Endothelial cell of hepatic sinusoid (primary cell): ENCODE measurements around the gene GALNT17.
"Not testable (repeated sequence)": the region's sequence is repeated elsewhere in the genome, so short reads cannot be mapped to it uniquely, and the experiment has no call there.

Experiments
- in situ Hi-C: cut with HindIII; loops from 2 replicates; pipeline ENCODE4 v1.10.0; 2017; ENCODE audit warnings: low sequenced_read_pairs

GALNT17 gene

DNA sequence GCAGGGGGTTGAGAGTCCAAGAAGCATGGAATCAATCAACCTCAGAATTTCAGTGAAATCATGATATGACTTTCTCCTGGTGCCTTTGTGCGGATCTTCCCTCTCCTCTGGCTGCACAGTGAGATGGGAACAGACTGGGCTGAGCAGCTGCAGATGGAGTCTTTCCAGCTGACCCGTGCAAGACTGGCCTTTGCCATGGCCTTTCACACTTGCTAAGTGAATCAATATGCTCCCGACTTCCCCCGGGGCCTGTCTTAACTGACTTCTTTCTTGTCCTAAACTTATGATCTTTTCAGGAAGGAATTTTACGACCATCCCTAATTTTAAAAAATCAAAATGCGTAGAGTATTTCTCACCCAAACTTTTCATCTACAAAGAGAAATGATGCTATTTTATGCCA lies 469.9 kb downstream of the GALNT17 start:
- in situ Hi-C loops = no loop called here

- in situ Hi-C loops = no loop called here
Observed at GRCh38 chr7:71604818-71605414, 473.0 kb downstream of the GALNT17 start.

DNA sequence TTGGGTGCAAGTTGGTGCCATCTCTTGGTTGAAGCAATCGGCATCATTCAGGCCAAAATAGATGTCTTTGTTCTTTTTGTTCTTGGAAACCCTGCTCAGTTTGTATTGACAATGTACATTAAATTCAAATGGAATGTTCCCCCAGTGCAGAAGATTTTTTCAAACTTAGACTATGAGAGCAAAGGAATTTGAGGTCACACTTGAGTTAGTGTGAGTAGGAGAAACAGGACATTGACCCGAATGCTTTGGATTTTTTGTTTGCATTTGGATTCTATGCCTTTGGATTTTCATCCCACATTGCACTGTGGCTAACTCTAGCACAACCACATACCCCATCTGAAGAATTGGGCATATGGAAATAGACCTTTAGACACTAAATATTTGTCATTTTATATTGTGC lies 480.0 kb downstream of the GALNT17 start:
- in situ Hi-C loops = no loop called here

- in situ Hi-C loops = no loop called here
Observed at GRCh38 chr7:71612911-71613310, 481.0 kb downstream of the GALNT17 start.

GRCh38 chr7:71613313-71613712 lies 481.4 kb downstream of the GALNT17 start:
- in situ Hi-C loops = no loop called here

- in situ Hi-C loops = no loop called here
Observed at GRCh38 chr7:71615017-71615416, 483.1 kb downstream of the GALNT17 start.

- in situ Hi-C loops = no loop called here
Observed at GRCh38 chr7:71616217-71616616, 484.3 kb downstream of the GALNT17 start.

GRCh38 chr7:71618278-71618677 lies 486.3 kb downstream of the GALNT17 start:
- in situ Hi-C loops = no loop called here

GRCh38 chr7:71625545-71625944 lies 493.6 kb downstream of the GALNT17 start:
- in situ Hi-C loops = no loop called here

DNA sequence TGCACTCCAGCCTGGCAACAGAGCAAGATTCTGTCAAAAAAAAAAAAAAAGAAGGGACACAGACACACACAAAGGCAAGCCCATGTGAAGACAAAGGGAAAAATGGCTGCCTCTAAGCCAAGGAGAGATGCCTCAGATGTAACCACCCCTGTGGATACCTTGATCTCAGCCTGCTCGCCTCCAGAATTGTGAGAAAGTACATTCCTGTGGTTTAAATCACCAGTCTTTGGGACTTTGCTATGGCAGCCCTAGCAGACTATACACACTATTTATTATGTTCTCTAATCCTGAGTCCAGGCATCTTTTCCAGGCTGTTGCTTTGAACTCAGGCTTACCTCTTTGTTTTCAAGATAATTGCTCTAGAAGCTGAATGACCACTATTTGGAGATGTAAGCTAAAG lies 494.3 kb downstream of the GALNT17 start:
- in situ Hi-C loops = no loop called here

GRCh38 chr7:71627651-71628050 lies 495.7 kb downstream of the GALNT17 start:
- in situ Hi-C loops = no loop called here

DNA sequence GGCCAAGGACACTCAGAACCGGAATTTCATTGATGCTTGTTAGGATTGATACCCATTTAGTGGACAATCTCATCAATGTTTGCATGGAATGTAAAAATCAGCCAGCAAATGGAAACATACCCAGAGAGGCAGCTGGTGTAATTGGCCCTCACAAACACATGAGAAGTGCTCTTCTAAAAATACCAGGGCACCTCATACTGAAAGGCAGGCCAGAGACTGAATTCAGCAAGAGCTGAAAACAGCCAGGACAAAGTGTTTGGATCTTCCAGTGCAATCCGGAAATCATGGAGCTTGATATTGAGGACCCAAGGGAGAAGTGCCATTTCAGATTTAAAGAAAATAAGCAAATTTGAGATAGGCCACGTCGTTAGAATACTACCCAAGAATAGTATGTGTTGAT lies 498.6 kb downstream of the GALNT17 start:
- in situ Hi-C loops = no loop called here

DNA sequence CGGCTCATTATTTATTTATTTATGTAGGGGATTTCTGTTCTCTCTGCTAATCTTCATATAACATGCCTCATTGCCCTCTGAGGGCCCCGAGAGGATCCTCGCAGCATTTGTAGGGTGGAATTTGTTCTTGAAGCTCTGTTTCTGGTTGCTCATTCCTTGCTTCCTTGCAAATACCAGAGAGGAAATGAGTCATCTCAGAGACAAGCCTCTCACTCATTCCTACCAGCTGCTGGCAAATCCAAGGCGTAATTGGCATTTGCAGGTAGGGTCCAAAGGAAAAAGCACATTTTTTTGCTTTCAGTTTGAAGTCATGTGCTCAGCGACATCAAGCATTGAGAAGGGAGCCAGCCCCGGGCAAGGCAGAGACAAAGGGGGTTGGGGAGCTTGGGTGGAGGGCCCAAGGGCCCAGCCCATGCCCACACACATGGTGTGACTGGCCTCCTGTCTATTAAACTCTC lies 501.6 kb downstream of the GALNT17 start:
- in situ Hi-C loops = no loop called here

DNA sequence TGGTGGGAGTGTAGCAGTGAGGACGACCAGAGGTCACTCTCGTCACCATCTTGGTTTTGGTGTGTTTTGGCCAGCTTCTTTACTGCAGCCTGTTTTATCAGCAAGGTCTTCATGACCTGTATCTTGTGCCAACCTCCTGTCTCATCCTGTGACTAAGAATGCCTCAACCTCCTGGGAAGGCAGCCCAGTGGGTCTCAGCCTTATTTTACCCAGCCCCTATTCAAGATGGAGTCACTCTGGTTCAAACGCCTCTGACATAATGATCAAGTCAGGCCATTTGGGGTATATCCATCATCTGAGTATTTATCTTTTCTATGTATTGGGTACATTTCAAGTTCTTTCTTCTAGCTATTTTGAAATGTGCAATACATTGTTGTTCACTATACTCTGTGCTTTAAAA lies 503.9 kb downstream of the GALNT17 start:
- in situ Hi-C loops = not testable (repeated sequence)

GRCh38 chr7:71636329-71636728 lies 504.4 kb downstream of the GALNT17 start:
- in situ Hi-C loops = no loop called here

DNA sequence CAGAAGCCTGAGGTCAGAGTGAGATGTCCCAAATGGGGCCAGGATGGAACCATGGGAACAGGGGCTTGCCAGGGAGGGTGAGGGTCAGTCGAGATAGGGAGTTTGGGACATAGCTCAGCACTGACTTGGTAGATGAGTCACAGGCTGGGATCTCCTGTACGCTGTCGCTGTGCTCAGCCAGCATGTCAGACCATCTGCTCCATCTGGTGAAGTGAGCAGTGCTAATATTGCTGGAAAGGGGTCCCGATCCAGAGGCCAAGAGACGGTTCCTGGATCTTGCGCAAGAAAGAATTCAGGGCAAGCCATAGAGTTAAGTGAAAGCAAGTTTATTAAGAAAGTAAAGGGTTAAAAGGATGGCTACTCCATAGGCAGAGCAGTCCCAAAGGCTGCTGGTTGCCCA lies 505.6 kb downstream of the GALNT17 start:
- in situ Hi-C loops = no loop called here

DNA sequence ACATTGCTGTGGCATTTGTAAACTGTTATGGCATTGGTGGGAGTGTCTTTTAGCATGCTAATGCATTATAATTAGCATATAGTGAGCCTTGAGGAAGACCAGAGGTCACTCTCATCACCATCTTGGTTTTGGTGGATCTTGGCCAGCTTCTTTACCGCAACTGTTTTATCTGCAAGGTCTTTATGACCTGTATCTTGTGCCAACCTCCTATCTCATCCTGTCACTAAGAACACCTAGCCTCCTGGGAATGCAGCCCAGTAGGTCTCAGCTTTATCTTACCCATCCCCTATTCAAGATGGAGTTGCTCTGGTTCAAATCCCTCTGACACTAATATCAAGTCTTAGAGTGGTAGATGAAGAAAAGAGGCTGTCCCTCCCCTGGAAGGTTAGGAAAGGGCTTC lies 506.2 kb downstream of the GALNT17 start:
- in situ Hi-C loops = no loop called here

DNA sequence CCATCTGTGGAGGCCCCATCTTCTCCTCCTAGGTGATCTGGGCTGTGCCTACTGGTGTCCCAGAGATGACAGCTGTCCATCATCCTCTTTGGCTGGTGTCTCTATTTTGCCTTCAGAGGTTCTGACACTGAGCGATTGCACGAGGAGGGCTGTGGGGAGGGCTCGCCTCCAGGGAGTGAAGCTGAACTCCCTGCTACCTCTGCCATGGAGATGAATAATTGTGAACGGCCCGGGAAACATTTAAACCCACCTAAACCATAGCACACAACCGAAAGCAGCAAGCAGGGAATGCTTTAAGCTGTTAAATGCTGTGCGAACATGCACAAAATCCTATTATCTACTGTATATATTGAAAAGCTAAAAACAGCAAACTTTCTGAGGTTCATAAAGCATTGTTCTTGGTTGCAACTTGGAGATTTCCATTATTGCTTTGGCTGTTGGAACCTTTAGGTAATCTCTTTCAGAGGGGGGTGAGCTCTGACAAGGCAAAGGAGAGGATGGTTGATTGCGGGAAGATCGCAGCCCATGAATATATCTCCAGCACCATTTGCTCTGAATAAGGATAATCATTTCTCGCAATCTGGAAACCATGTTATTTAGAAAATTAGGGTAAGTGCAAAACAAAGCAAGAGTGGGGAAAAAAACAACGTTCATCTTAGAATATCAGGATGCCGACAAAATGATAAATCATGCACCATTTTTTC lies 507.6 kb downstream of the GALNT17 start:
- in situ Hi-C loops = no loop called here

DNA sequence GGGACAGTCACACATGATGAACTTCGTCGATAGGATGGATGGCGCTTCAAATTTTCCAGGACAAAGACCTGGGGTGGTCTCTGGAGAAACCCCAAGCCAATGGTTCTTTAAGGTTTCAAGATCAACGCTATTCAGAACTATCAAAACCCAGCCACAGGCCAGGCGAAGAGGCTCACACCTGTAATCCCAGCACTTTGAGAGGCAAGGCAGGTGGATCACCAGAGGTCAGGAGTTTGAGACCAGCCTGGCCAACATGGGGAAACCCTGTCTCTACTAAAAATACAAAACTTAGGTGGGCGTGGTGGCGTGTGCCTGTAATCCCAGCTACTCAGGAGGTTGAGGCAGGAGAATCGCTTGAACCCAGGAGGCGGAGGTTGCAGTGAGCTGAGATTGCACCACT lies 511.1 kb downstream of the GALNT17 start:
- in situ Hi-C loops = not testable (repeated sequence)

GRCh38 chr7:71645836-71646235 lies 513.9 kb downstream of the GALNT17 start:
- in situ Hi-C loops = no loop called here

DNA sequence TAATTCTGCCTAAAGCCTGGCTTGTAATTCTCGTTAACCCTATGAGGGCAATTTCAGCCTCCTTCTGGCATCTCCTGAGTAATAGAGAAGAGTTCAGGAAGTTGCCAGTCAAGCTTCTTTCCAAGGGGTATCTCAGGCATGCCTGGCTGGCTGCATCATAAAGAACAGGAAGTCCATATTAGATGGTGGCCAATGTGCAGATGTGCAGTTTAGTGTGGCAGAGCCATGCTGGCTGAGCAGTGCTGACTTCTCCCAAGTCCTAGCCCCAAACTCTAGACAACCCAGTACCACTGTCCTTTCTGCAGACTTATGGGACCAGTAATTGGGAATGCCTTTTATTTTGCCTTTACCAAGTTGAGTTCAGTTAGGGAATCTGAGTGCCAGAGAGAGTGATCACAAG lies 517.9 kb downstream of the GALNT17 start:
- in situ Hi-C loops = no loop called here

- in situ Hi-C loops = no loop called here
Observed at GRCh38 chr7:71650653-71651337, 518.9 kb downstream of the GALNT17 start.
